Retinal pigment epithelial cell (primary cell): ENCODE data around the gene OR6K3.

Source experiments
- DNase-seq: peaks from one replicate; pipeline ENCODE4 v3.0.0-alpha.2; 2010; ENCODE audit warnings: low read depth
- H3K4me3 ChIP-seq: 2 replicates; pipeline ENCODE4 v1.5.1; 2011; ENCODE audit warnings: mild to moderate bottlenecking, low read length, control low read depth, moderate library complexity
- CTCF ChIP-seq: conservative IDR thresholded peaks from 2 replicates; pipeline ENCODE4 v1.5.1; 2011; ENCODE audit warnings: low read depth, low read length, control low read depth, inconsistent platforms

Gene OR6K3

GRCh38 chr1:158687037-158687436 lies 33.5 kb downstream of the OR6K3 start:
- H3K4me3 ChIP-seq = no peak overlapping the region
- no peak for DNase-seq
- TF ChIP-seq CTCF = no peak

GRCh38 chr1:158686111-158687009 lies 34.2 kb downstream of the OR6K3 start, which contains the start of gene SPTA1:
SPTA1 (minus strand) TSS chr1:158686715; CDS start chr1:158686517, 198 bp downstream.
- no peak for TF ChIP-seq CTCF
- H3K4me3 ChIP-seq = no peak within 1 kb of the TSS
- no peak for DNase-seq

- no peak for TF ChIP-seq CTCF
- no peak overlapping the region for H3K4me3 ChIP-seq
- DNase-seq = no peak
Measured at GRCh38 chr1:158685085-158685484, 35.4 kb downstream of the OR6K3 start.

- TF ChIP-seq CTCF = no peak
- no peak for DNase-seq
- no peak overlapping the region for H3K4me3 ChIP-seq
Measured at GRCh38 chr1:158681606-158682005, 38.9 kb downstream of the OR6K3 start.

- H3K4me3 ChIP-seq = no peak overlapping the region
- no peak for TF ChIP-seq CTCF
- no peak for DNase-seq
Measured at GRCh38 chr1:158679289-158679688, 41.2 kb downstream of the OR6K3 start.

GRCh38 chr1:158675563-158676323 lies 44.8 kb downstream of the OR6K3 start:
- no peak overlapping the region for H3K4me3 ChIP-seq
- DNase-seq = no peak
- TF ChIP-seq CTCF = no peak
